SU-DHL-6 (cell line): ENCODE results near the gene EIF4EBP2.

Experiments used
- H2AFZ ChIP-seq: fragments of 200-600 bp; sonication (generic); 2 replicates; pipeline ENCODE4 v1.6.1; 2014; ENCODE audit warnings: low read depth, mild to moderate bottlenecking, moderate library complexity, mixed read lengths, antibody characterized with exemption, low read length; ENCODE audit not compliant: severe bottlenecking
- H3F3A ChIP-seq: fragments of 200-600 bp; shearing (Covaris generic); 2 replicates; pipeline ENCODE4 v1.6.0; 2016; ENCODE audit warnings: antibody characterized with exemption, mild to moderate bottlenecking; ENCODE audit not compliant: insufficient read depth
- H3K27ac ChIP-seq: fragments of 200-600 bp; sonication (generic); 2 replicates; pipeline ENCODE4 v1.5.1; 2016; ENCODE audit warnings: low read depth, mild to moderate bottlenecking, low read length, moderate library complexity, mixed read lengths
- H3K27me3 ChIP-seq: fragments of 200-600 bp; sonication (generic), shearing (Covaris generic); 2 replicates; pipeline ENCODE4 v1.6.0; 2014; ENCODE audit warnings: mild to moderate bottlenecking, low read length
- H3K36me3 ChIP-seq: fragments of 200-600 bp; sonication (generic); 2 replicates; pipeline ENCODE4 v1.6.1; 2014; ENCODE audit warnings: mild to moderate bottlenecking, low read length, mixed read lengths
- H3K4me2 ChIP-seq: fragments of 300-600, 200-600 bp; shearing (Covaris generic), sonication (generic); 2 replicates; pipeline ENCODE4 v1.6.0; 2014; ENCODE audit warnings: low read length, low read depth, mild to moderate bottlenecking; ENCODE audit not compliant: poor library complexity, severe bottlenecking
- H3K4me3 ChIP-seq: fragments of 200-600 bp; sonication (generic); 2 replicates; pipeline ENCODE4 v1.5.1; 2014; ENCODE audit warnings: antibody characterized with exemption, low read length, mild to moderate bottlenecking, mixed read lengths; ENCODE audit not compliant: insufficient read depth, poor library complexity, severe bottlenecking
- H3K79me2 ChIP-seq: fragments of 200-600 bp; sonication (generic); 2 replicates; pipeline ENCODE4 v1.6.1; 2014; ENCODE audit warnings: mild to moderate bottlenecking, low read length, moderate library complexity; ENCODE audit not compliant: insufficient read depth
- H3K9ac ChIP-seq: fragments of 200-600 bp; sonication (generic); 2 replicates; pipeline ENCODE4 v1.7.0; 2014; ENCODE audit warnings: mild to moderate bottlenecking, low read length
- H3K9me2 ChIP-seq: fragments of 200-600 bp; sonication (generic); replicated peaks from 2 replicates; pipeline ENCODE4 v1.6.1; 2014; ENCODE audit warnings: low read length; ENCODE audit not compliant: insufficient read depth
- H3K9me3 ChIP-seq: fragments of 200-600 bp; sonication (generic); 2 replicates; pipeline ENCODE4 v1.6.1; 2014; ENCODE audit warnings: low read length, mixed read lengths; ENCODE audit not compliant: insufficient read depth
- H4K20me1 ChIP-seq: fragments of 200-600 bp; sonication (generic); 2 replicates; pipeline ENCODE4 v1.6.1; 2014; ENCODE audit warnings: low read depth, mild to moderate bottlenecking, antibody characterized with exemption, low read length, moderate library complexity, mixed read lengths
- CTCF ChIP-seq: fragments of 200-600 bp; sonication (generic); IDR thresholded peaks from one replicate; pipeline ENCODE4 v1.5.1; 2017; ENCODE audit warnings: antibody characterized with exemption, mild to moderate bottlenecking, low read length, moderate library complexity; ENCODE audit not compliant: insufficient read depth, poor library complexity, severe bottlenecking
- EZH2phosphoT487 ChIP-seq: fragments of 200-600 bp; sonication (generic), shearing (Covaris generic); conservative IDR thresholded peaks from 2 replicates; pipeline ENCODE4 v1.6.1; 2018; ENCODE audit warnings: mild to moderate bottlenecking, antibody characterized with exemption, low read length, moderate library complexity, mixed read lengths

Gene EIF4EBP2

DNA sequence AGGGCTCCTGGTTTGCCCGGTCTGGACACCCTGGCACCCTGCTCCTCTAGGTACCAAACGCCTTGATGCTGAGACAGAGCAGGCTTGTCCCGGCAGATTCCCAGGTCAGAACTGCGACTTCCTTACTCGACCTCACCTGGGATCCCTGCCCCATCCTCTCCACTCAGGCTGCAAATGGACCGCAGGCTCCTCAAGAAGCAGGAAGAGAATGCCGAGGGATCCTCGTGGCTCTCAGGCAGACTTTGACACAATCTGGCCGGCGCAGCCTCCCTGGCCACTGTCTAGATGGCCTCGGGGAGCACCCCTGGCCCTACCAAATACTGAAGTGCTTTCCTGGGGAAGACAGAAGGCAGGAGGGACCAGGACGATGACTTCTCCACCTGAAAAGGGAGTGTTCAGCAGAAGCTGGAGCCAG lies 38.0 kb downstream of the EIF4EBP2 start:
- no peaks in the 10 kb centered on the region for H4K20me1 ChIP-seq
- H3K27ac ChIP-seq = no peak overlapping the region
- no peak for TF ChIP-seq CTCF
- TF ChIP-seq EZH2phosphoT487 = no peak
- no peaks in the 10 kb centered on the region for H3K9me2 ChIP-seq
- no peak overlapping the region for H3K4me3 ChIP-seq
- H3K9me3 ChIP-seq = no peaks in the 10 kb centered on the region
- H3F3A ChIP-seq = no peaks in the 10 kb centered on the region
- H3K79me2 ChIP-seq = no peaks in the 10 kb centered on the region
- no peaks in the 10 kb centered on the region for H3K36me3 ChIP-seq
- H3K4me2 ChIP-seq = no peak overlapping the region
- no peak overlapping the region for H3K9ac ChIP-seq
- H3K27me3 ChIP-seq = no peaks in the 10 kb centered on the region
- no peak overlapping the region for H2AFZ ChIP-seq

- no peaks in the 10 kb centered on the region for H3K9me2 ChIP-seq
- no peaks in the 10 kb centered on the region for H3K79me2 ChIP-seq
- no peak overlapping the region for H2AFZ ChIP-seq
- H3K27me3 ChIP-seq = no peaks in the 10 kb centered on the region
- H3K27ac ChIP-seq = no peak overlapping the region
- no peak for TF ChIP-seq EZH2phosphoT487
- no peak for TF ChIP-seq CTCF
- no peaks in the 10 kb centered on the region for H3F3A ChIP-seq
- no peaks in the 10 kb centered on the region for H3K9me3 ChIP-seq
- H3K9ac ChIP-seq = no peak overlapping the region
- H3K36me3 ChIP-seq = no peaks in the 10 kb centered on the region
- H4K20me1 ChIP-seq = no peaks in the 10 kb centered on the region
- no peak overlapping the region for H3K4me3 ChIP-seq
- H3K4me2 ChIP-seq = no peak overlapping the region
Observed at GRCh38 chr10:70442332-70442988, 38.5 kb downstream of the EIF4EBP2 start.

DNA sequence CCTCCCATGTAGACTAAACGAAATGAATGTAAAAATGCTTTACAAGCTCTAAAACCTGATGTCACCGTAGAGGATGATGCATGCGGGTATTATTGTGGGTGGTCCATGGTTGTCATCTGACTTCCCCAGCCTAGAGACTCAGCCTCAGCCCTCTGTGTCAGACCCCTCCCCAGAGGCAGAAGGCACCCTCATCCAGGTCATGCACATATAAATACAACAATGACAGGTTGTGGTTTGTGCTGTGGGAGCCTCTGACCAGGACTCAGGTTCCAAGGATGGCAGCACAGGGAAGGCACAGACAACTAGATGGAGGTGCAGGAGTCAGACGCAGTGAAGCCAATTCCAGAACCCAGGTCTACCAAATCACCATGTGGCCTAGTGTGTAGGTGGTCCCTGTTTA lies 40.8 kb downstream of the EIF4EBP2 start:
- H3K79me2 ChIP-seq = no peaks in the 10 kb centered on the region
- TF ChIP-seq EZH2phosphoT487 (no peak), CTCF (no peak)
- no peaks in the 10 kb centered on the region for H3K27me3 ChIP-seq
- no peak overlapping the region for H2AFZ ChIP-seq
- H3K4me2 ChIP-seq = no peak overlapping the region
- H3K9me3 ChIP-seq = no peaks in the 10 kb centered on the region
- no peaks in the 10 kb centered on the region for H4K20me1 ChIP-seq
- no peak overlapping the region for H3K27ac ChIP-seq
- H3K9ac ChIP-seq = no peak overlapping the region
- H3F3A ChIP-seq = no peaks in the 10 kb centered on the region
- no peaks in the 10 kb centered on the region for H3K9me2 ChIP-seq
- no peak overlapping the region for H3K4me3 ChIP-seq
- H3K36me3 ChIP-seq = no peaks in the 10 kb centered on the region
